Hematopoietic multipotent progenitor cell treated with erythropoietin and hydrocortisone succinate and interleukin-3 and kit ligand, for 8 days (in vitro differentiated cells): Measurements from ENCODE around the gene EIF2B4.
A peak's percentile ranks its signal among the peaks of the same experiment; 100 is the strongest.
"Not testable (repeated sequence)": the region's sequence is repeated elsewhere in the genome, so short reads cannot be mapped to it uniquely, and the experiment has no call there.

ENCODE experiments used
- DNase-seq: peaks from one replicate; pipeline ENCODE4 v3.0.0-alpha.2; 2015

EIF2B4 gene

DNA sequence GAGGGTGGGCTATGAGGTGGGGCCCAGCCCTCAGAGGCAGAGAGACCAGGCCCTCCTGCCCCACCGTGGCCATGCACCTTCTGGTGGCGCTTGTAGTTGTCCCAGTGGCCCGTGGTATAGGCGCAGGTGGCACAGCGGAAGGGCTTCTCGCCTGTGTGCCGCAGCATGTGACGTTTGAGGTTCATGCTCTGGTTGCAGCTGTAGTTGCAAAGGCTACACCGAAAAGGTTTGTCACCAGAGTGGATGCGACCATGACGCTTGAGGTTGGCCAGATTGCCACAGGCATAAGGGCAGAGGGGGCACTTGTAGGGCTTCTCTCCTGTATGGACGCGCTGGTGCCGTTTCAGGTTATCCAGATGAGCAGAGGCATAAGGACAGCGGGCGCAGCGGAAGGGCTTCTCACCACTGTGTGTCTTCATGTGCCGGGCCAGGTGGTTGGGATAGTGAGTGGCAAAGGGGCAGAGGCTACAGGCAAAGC is 7.5 kb upstream of the EIF2B4 start:
- no peak for DNase-seq

DNA sequence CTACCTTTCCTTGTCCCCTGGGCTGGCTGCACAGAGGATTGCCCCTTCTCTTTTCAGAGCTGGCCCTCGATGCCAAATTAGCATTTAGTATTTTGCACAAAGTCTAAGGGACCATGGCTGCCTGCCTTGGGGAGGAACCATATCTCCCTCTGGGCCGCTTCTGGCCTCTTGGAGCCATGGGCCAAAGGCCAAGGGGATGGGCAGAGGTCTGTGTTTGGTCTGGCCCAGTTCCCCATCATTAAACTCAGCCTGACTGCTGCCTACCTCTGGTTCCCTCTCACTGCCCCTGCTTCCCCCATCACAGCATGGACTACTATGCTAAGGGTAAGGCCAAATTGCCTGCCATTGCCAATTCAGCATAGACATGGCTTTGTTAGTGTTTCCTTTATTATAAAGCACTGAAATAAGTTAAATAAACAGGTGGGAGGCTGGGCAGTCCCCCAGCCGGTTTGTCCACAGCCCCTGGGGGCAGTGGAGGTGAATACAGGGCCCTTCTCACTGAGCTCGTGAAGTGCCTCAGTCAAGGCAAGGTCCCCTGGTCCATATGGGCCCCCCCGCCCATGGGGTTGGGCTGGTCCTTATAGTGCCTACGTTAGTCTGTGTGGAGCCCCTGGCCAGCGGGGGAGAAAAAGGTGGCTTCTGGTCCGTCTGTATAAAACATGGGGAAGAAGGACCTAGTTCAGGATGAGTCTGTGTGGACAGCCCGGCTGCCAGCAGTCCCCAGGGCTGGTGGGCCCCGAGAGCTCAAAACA is 6.9 kb upstream of the EIF2B4 start:
- DNase-seq = no peak

DNA sequence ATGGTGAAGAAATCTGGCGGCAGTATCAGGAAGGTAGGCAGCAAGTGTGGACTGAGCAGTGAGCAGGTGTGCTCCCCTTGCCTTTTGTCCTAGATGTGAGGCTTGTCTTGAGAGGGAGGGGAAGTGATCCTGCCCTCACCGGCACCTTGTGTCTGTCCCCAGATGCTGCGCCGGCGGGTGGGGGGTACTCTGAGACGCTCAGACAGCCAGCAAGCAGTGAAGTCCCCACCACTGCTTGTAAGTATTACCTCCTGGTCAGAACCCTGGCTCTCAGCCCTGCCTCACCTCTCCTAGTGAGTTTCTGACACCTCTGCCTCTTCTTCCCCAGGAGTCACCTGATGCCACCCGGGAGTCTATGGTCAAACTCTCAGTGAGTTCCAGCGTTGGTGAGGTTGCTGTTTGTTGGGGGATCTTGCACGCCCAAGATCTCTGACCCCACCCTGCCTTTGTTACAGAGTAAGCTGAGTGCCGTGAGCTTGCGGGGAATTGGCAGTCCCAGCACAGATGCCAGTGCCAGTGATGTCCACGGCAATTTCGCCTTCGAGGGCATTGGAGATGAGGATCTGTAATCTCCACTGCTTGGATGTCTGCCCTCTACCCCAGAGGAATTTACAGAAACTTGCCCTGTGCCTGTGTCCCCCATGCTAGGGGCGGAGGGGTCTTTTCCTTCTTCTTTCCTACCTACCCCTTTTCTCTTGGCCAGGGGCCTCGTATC is 6.2 kb upstream of the EIF2B4 start:
- no peak for DNase-seq

DNA sequence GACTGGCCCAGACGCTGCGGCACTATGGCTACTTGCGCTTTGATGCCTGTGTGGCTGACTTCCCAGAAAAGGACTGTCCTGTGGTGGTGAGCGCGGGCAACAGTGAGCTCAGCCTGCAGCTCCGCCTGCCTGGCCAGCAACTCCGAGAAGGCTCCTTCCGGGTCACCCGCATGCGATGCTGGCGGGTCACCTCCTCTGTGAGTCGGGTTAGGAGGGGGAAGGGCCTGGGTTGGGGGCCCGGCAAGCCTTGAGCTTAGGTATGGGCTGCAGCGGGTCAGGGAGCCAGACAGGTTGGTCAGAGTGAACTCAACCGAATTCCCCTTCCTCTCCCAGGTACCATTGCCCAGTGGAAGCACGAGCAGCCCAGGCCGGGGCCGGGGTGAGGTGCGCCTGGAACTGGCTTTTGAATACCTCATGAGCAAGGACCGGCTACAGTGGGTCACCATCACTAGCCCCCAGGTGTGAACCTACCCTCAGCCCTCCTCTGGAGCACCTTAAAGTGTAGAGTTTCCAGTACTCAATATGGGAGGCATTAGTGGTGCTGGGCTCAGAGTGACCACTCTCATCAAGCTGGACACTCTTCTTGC is 5.5 kb upstream of the EIF2B4 start:
- DNase-seq = no peak

DNA sequence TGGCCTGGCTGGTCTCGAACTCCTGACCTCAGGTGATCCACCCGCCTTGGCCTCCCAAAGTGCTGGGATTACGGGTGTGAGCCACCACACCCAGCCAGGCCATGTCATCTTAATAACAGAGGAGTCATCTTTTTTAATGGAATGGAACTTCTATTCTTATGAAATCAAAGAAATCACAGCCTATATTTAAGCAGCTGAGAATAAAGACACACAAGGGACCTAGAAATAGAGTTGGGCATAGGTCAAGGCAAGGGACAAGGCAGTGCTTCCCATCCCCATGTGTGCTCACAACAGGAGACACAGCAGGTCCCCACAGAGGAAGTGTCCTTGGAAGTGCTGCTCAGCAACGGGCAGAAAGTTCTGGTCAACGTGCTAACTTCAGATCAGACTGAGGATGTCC is 3.4 kb upstream of the EIF2B4 start:
- DNase-seq = no peak

DNA sequence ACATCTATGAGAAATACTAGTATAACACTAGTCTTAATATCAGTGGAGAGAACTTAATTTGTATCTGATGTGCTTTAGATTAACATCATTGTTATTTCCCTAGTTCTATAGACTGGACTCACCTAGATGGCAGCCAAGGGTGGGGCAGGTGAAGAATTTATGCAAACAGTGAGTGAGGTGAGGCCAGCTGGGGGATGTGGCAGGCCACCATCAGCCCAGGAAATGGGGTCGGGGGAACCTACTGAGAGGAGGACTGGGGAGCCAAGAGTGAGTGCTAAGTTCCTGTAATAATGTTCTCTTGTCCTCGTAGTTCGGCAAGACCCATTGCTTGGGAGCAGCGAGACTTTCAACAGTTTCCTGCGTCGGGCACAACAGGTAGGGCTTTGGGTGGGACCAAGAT is 2.8 kb upstream of the EIF2B4 start:
- no peak for DNase-seq

DNA sequence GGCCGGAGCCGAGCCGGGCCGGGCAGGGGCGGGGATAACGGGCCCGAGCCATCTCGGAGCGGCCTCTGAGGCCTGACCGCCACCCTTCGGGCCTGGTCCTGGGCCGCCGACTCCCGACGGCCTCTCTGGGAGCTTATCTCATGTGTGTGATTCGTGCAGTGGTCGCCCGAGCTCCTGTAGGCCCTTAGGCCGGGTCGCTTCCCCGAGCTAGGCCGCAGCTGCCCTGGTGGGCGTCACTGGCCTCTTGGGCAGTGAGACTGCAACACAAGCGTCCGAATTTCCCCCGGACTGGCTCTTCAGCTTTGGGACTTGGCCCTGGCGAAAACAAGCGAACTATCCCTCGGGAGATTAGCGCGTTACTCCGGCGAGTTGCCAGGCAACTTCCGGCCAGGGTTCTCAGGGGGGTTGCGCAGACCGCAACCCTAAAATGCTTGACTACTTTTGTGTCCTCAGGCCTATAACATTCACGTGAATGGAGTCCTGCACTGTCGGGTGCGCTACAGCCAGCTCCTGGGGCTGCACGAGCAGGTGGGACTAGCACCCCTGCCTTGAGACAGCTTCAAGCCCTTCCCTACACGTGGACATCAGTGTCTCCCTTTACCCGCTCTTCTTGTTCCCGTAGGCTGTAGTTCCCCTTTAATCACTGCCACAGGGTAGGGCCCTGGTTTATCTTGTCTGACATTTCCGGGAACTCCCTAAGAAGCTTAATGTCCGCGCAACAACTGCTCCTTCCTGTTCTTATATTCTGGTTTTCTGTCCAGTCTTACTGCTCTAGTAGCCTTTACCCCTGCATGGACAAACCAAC is 880 bp upstream of the EIF2B4 start:
- peak; percentile 81 for DNase-seq

DNA sequence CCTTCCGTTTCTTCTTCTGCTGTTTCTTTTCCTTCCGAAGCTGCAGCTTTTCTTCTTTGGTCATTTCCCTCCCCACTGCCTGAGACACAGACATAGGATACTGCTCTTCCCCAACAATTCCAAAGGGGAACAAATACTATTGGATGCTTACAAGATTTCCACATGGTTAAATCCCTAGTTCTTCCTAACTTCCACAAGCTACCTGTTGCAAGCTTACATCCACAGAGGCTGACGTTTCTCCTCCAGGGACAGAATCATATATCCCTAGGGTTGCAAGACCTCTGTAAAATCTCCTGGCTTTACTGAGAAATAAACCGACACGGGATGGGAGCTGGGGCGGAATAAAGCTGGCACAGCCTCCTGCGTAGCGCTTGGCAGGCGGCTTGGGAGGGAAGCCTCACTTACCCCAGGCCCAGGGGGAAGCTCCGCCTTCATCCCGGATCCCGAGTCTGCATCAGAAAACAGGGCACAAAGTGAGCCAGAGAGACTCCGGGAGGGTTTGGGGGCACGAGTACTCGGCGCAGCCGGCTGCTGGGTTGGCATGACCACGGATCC is 590 bp downstream of the EIF2B4 start:
- DNase-seq = peak; percentile 59

DNA sequence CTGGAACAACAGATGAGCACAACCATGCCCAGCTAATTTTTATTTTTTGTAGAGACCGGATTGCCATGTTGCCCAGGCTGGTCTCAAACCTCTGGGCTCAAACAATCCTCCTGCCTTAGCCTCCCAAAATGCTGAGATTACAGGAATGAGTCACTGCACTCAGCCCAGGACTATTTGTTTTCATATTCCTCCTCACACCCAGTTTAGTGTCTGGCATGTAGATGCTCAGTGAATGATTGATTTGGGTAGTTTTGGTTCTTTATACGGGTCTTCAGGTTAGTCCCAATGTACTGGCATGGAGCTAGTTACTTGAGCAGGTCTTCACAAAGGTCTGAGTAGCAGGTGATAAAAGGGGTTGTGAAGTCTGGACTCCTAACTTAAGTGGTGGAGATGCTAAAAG is 6.2 kb downstream of the EIF2B4 start:
- DNase-seq = no peak

DNA sequence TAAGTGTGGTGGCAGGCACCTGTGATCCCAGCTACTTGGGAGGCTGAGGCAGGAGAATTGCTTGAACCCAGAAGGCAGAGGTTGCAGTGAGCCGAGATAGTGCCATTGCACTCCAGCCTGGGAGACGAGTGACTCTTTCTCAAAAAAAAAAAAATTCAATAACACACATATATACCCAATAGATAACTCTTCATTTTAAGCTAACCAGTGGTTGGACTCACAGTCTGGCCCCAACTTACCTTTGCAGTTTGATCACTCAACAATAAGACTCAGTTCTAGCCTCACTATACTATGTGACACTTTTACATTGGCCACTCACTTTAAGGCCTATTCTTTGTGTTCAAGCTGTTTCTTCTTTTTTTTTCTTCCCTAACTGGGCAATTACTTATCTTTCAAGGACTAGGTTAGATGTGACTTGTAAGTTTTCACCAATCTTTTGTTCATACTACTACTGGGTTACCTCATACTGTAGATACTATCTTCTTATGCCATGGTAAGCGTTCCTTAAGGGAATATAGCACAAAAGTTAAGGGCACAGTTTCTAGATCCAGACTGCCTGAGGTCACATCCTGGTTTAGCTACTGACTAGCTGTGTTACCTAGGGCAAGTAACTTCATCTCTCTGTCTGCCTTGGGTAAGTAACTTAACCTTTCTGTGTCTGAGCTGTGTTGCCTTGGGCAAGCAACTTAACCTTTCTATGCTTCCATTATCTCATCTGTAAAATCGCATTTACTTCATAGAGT is 7.3 kb downstream of the EIF2B4 start:
- DNase-seq = no peak

DNA sequence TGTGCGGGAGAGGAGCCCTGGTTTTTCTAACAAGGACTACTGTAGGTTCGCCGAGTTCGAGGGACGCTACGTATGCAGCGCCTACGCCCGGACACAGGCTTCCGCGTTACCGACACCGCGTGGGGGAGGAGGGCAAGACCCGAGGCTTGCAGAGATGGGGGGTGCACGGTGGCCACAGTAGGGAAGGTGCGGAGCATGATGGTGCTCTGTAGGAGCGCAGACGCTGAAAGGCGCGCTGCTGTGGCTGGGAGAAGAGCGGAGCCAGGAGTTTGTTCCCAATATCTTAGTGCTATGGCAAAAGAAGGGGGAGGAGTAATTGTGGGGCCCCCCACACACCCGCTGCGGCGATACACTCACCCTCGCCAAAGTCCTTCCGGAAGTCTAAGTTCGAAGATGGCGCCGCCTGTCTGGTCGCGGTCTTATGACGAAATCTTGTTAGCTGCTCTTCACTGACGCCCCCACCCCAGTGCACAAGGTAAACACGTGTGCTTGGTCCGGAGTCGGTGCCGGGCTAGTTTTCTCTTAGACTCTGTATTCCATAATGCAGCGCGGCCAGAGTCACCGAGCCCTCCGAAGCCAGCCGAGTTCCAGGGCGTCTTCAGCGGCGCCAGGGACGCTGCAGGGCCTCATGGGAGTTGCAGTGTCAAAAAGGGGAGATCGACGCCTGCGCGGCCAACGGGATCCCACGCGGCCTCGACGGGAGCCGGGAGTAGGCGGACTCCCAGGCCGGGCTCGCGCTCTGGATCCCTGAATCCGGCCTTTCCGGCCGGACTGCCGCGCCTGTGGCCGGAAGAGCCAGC is 13.6 kb downstream of the EIF2B4 start, which contains the start of gene GTF3C2:
GTF3C2 (minus strand) TSS at position 383 of the 800 bp plus-strand sequence. CDS start 13,210 bp downstream, outside the sequence.
- DNase-seq = peak; percentile 99

DNA sequence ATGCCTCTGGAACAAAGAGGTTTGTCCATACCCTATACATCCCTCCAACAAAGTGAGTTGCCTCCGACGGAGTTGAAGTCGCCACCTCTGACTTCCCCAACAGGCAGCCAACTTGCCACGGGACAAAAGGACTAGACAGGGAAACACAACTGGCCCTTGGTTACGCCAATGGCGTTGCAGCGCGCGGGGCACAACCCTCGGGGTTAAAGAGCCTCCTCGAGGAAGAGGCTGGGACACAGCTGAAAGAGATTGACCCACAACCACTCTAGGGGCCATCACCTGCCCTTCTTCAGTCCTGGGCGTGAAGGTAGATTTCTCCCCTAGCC is 14.1 kb downstream of the EIF2B4 start:
- DNase-seq = peak; percentile 80

DNA sequence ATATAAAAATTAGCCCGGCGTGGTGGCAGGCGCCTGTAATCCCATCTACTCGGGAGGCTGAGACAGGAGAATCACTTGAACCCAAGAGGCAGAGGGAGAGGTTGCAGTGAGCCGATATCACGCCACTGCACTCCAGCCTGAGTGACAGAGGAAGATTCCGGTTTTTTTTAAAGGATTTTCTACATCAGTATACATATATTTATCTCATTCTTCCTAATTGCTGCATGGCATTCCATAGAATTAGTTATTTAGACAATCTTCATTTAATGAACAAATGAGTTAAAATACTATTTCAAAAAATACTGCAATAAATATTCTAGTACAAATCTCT is 15.6 kb downstream of the EIF2B4 start:
- no peak for DNase-seq

DNA sequence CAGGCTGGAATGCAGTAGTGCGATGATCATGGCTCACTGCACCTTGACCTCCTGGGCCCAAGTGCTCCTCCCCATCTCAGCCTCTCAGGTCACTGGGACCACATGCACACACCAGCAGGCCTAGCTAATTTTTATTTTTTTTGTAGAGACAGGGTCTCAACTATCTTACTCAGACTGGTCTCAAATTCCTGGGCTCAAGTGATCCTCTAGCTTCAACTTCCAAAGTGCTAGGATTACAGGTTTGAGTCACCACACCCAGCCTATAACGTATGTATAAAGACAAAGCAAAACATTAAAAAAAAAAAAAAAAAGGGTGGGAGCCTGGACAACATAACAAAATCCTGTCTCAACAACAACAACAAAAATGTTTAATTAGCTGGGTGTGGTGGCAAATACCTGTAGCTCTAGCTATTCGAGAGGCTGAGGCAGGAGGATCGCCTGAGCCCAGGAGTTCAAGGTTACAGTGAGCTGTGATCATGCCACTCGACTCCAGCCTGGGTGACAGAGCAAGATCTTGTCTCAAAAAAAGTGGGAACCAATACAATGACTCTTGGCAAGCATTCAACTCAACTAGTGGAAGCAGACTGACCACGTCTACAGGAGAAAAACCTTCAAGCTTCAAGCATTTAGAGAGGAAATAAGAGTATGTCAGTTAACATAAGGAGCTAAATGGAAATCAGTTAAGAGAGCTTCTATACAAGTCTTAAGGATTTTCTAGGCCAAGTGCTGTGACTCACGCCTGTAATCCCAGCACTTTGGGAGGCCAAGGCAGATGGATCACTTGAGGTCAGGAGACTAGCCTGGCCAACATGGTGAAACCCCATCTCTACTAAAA is 16.2 kb downstream of the EIF2B4 start:
- peak; percentile 79 for DNase-seq

DNA sequence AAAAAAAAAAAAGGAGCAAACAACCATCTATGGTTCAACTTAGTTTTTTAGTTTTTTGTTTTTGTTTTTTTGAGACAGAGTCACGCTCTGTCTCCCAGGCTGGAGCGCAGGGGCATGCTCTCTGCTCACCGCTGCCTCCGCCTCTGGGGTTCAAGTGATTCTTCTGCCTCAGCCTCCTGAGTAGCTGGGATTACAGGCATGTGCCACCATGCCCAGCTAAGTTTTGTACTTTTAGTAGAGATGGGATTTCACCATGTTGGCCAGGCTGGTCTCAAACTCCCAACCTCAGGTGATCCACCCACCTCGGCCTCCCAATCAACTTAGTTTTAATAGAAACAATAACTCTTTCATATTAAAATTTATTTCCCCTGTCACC is 16.8 kb downstream of the EIF2B4 start:
- DNase-seq = not testable (repeated sequence)

DNA sequence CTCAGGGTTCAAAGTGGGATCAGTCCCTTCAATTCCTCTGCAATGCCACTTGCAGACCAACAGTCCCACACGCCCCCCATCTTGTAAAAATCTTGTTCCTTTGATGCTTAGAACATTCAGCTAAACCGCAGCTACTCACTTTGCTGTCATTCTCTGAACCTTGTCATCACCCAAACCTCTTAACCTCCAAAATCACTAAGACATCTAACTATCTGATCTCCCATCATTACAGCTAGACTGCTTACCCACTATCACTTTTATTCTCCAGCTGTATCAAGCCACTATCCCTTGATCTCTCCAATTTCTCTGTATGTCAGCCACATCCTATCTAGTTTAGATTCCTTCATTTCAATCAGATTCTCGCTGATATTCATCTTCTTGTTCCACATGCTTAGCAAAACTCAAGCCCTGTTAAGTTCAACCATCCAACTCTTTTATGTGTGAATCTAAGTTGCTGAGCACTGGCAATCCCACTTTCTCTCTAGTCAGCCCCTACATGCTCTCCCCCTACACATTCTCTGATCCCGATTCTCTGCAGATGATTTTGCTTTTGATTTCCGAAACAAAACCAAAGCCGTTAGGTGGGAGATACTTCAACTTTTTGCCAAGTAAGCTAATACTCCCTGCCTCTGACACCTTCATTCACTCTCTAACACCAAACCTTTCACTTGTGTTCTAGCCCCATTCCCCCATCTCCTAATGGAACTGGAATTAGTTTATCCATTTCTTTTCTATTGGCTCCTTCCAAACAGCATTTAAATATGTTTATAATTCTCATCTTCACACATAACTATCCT is 18.1 kb downstream of the EIF2B4 start:
- DNase-seq = no peak

DNA sequence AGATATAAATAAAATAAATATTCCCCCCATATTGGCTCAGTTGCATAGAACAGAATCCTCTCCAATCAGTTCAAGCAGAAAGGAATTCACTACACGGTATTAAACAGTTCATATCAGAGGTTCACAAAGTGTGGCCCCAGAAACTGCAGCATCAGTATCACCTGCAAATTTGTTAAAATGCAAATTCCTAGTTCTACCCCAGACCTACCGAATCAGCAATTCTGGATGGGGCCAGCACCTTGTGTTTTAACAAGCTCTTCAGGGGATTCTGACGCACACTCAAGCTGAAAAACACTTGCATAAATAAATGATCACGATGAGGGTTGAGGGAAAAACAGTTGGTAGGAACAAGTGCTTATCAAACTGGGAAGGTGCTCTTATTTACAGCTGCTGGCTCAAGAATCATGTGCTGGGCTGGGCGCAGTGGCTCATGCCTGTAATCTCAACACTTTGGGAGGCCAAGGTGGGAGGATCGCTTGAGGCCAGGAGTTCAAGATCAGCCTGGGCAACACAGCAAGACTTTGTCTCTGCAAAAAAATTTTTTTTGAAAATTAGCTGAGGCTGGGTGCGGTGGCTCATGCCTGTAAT is 19.9 kb downstream of the EIF2B4 start:
- DNase-seq = no peak

DNA sequence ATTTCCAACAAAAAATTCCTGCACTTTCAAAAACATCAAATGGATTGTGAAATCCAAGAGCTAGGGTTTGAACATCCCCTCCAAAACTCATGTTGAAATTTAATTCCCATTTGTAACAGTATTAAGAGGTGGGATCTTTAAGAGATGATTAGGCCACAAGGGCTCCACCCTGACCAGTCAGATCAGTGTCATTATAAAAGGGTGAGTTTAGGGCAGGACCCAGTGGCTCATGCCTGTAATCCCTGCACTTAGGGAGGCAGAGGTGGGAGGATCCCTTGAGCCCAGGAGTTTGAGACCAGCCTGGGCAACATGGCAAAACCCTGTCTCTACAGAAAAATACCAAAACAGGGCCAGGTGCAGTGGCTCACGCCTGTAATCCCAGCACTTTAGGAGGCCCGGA is 22.5 kb downstream of the EIF2B4 start:
- no peak for DNase-seq

DNA sequence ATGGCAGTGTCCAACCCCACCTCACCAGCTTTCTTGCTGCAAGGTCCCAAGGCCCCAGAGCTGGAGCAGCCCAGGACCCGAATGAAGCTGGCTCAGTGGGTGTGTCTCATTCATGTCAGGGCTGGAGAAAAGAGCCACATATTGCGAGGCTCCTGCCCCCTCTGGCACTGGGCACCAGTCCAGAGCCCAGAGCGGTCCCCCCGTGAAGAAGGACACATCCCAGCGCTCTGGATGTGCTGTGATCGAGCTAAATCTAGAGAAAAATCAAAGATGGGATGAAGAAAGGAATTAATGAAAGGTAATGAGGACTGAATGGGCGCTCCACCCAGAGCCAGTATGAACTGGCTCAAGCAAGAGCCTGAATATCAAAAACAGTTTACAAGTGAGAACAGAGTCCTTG is 34.0 kb downstream of the EIF2B4 start:
- DNase-seq = no peak
